Esophagus muscularis mucosa (tissue), 4 donors: ENCODE results near the gene PNO1.

Experiments
- CTCF ChIP-seq, 3 experiments: fragments of 200-600 bp in 2 of 3; fragments of 450-650 bp in 1 of 3; sonication (generic) in 2 of 3; IDR thresholded peaks; one replicate each; pipeline ENCODE4 v1.5.1; 2017 to 2019; ENCODE audit warnings: antibody characterized with exemption in 3 of 3, mild to moderate bottlenecking in 2 of 3, moderate library complexity in 1 of 3
- EP300 ChIP-seq: sonication (generic); formaldehyde crosslinking; IDR thresholded peaks from one replicate; pipeline ENCODE4 v1.6.1; 2017; ENCODE audit warnings: antibody characterized with exemption
- POLR2A ChIP-seq: fragments of 450-650 bp; IDR thresholded peaks from one replicate; pipeline ENCODE4 v1.6.1; 2017; ENCODE audit warnings: antibody characterized with exemption, moderate library complexity, mild to moderate bottlenecking, low read depth
- POLR2AphosphoS5 ChIP-seq, 2 donors: sonication (generic); formaldehyde crosslinking; IDR thresholded peaks; one replicate each; pipeline ENCODE4 v1.6.1; 2017; ENCODE audit warnings: antibody characterized with exemption in 2 of 2

DNA sequence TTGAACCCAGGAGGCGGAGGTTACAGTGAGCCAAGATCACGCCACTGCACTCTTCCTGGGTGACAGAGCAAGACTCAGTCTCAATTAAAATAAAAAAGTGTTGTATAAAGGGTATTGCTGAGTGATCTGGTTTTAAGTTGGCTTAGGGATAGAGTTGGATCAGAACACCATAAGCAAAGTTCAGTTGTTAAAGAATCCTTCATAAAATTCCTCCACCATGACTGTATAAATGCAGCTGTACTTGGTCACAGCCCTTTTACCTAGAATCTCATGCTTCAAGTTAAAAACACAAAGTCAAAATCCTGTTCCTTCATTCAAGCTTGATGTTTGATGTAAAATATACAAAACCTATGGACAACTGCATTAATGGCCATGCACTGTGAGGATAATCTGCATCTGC, 33.4 kb upstream of the PNO1 start:
- TF ChIP-seq CTCF (IDR thresholded peaks at IDR 0.05) (no peak), EP300 (no peak), POLR2A (no peak), POLR2AphosphoS5 (IDR thresholded peaks at IDR 0.05) (no peak)
